ENCODE data around the gene C14orf132.
"Not testable (repeated sequence)": the region's sequence is repeated elsewhere in the genome, so short reads cannot be mapped to it uniquely, and the experiment has no call there.

Gene C14orf132

DNA sequence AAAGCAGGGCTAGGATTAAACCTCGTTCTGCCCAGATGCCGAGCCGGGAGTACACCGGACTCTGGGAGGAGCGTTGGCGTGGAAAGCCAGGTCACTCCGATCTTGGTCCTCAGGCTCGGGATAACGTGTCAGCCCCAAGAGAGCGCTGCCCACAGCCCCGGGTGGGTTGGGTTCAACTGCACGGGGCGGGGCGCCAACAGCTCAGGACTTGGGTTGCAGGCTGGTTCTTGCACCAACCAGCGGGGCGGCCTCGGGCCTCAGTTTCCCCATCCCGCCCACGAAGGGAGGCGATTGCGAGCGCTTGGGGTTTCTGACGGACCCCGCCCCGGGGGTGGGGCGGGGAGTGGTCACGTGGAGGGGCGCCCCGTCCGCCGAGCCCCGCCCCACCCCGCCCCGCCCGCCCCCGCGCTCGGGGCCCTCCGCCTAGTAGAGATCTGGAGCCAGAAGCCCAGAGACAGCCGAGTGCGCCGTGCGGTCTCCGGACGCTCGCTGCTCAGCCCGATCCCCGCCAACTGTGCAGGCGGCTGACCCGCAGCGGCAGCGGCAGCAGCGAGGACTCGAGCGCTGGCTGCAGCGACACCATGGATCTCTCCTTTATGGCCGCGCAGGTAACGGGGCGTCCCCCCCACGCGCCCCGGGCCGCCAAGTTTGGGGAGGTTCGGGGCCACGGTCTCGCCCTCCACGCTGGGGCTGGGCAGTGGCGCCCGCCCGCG lies at the start of gene C14orf132:
TSS of gene C14orf132 (plus strand) at position 443 of the 713 bp plus-strand sequence. CDS start at position 582, 139 bp downstream.
- no peak for DNase-seq

DNA sequence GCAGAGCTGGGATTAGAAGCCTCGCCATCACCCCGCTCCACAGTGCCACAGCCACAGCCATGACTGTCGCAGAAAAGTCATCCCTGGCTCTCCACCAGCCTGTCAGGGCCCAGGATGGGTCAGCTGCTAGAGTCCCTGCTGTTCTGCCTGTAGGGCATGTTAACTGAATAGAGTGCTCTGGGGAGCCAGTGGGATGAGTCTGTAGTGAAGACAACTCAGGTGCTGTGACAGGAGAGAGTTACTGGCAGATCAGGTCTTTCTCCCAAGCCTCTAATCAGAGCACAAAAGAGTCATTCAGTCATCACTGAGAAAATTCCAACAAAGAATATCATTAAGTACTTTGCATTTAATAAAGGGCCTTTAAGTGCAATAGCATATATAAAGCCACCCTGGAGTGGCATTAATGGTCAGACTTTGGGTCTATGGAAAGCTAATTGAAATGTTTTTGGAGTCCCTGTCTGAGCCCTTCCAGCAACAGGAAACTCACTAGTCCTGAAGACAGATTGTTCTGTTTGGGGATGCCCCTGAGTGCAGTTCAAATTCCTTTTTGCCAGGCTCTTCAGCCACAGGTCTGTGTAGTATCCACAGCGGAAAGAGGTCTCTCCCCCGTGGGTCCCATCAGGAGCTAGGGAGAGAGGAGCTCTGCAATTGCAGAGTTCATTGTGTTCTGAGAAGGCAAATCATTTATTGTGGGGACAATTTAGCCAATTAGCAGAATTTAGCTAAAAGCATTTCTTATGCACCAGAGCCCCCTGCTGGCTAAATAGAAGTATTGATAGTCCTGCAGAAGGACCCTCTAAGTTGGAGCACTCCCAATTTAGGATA lies 45.2 kb upstream of the C14orf132 start:
- DNase-seq, result no peak

DNA sequence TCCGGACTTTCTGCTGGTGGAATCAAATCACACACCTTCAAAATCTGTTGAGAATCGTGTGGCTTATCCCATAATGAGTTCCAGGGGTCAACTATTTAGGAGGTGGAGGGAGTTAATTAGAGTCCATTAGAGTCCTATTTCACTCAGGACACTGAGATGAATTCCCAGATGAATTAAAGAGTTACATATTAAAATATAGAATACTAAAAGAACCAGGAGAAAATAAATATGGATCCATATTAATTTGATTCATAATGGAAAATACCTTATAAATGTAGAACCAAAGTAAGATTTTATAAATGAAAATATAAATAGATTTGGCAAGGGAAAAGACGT lies 44.6 kb upstream of the C14orf132 start:
- DNase-seq, result no peak

DNA sequence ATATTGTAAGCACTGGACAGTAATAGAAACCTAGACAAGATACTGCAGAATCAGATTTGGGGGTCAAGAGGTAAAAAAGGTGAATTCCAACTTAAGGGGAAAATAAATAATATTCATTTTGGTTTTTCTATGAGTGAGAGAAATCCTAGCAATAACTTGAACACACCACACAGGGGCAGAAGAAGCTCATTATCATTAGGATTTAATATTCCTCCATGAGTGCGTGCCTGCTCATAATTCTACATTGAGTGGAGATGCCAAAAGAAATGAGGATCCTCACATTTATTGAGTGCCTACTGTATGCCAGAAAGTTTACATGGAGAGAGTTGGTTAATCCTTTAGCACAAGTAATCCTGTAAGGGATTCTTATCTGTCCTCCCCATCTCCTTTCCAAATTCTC lies 40.5 kb upstream of the C14orf132 start:
- no peak for DNase-seq

DNA sequence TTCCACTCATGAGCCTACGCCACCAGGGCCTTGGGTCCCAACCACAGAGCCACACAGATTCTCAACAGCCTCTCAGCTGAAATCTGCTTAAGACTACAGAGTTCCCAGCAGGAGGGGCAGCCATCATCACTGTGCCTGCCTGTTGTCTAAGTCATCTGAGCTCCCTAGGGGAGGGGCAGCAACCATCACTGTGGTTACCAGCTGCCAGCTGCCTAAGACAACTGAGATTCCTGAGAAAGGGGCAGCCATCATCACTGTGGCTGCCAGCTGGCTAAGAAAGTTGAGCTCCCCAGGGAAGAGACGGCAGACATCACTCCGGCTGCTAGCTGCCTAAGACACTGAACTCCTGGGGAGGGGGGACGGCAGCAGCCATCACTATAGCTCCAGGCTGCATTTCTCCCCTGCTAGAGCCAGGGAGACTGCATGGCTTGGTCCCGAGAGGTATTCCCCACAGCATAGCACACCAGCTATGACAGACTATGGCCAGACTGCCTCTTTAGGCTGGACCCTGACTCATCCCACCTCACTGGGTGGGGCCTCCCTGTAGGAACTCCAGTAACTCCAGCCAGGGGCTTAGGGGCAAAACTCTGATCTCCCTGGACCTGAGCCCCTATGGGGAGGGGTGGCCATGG lies 37.2 kb upstream of the C14orf132 start:
- no peak for DNase-seq

DNA sequence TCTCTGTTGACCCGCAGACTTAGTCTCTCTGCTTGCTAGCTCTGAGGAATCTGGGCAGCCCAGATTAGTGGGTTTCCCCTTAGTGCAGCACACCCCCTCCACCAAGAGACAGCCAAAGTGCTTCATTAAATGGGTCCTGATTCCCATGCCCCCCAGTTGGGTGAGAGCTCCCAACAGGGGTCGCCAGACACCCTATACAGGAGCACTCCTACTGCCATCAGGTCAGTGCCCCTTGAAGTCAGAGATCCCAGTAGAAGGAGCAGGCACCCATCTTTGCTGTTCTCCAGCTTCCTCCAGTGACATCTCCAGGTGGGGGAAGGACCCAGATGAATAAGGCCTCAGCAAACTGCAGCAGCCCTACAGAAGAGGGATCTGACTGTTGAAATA lies 36.7 kb upstream of the C14orf132 start:
- DNase-seq, result no peak

DNA sequence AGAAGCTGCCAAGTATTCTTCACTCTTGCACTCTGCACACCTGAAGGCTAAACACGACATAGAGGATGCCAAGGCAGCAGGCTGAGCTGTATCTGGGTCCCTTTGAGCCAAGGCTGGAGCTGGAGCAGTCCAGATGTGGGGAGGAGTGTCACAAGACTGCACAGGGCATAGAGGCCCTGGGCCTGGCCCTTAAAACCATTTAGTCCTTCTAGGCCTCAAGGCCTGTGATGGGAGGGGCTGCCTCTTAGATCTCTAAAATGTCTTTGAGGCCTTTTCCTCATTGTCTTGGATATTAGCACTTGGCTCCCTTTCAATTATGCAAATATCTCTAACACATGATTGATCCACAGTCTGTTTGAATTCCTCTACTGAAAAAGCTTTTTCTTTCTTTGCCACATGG lies 28.0 kb upstream of the C14orf132 start:
- DNase-seq, result no peak

DNA sequence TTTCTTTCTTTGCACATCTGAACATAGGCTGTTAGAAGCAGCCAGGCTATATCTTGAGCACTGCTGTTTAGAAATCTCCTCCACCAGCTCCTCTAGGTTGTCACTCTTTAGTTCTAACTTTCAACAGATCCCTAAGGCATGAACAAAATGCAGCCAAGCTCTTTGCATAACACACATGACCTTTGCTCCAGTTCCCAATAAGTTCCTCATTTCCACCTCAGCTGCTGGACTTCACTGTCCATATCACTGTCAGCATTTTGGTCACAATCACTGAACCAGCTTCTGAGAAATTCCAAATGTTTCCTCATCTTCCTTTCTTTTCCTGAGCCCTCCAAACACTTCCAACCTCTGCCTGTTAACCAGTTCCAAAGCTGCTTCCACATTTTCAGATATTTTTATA lies 27.6 kb upstream of the C14orf132 start:
- no peak for DNase-seq

DNA sequence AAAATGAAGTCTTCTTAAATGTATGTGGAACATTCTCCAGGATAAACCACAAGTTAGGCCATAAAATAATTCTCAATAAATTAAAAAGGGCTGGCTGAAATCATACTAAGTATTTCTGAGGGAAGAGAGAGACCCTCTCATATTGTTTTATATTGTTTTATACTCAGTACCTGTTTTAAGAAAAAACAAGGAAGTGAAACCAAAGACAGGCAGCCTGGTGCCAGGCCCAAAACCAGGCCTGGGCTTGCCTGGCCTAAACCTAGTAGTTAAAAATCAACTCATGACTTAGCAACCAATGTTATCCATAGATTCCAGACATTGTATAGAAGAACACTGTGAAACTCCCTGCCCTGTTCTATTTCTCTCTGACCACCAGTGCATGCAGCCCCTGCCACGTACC lies 26.4 kb upstream of the C14orf132 start:
- not testable (repeated sequence) for DNase-seq

DNA sequence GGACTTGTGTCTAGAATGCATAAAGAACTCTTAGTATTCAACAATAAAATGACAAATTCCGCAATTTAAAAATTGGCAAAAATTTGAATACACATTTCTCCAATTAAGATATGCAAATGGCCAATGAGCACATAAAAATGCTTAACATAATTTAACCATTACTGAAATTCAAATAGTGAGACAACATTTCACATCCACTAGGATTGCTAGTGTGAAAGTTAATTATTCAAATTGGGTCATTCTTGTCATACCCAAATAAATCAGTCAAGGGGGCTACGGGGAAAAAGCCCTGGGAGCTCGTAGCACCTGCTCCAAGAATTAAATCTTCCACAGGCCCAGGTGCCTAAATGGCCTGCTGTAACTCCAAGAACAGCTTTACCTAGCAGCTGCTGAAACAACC lies 25.0 kb upstream of the C14orf132 start:
- DNase-seq, result no peak

DNA sequence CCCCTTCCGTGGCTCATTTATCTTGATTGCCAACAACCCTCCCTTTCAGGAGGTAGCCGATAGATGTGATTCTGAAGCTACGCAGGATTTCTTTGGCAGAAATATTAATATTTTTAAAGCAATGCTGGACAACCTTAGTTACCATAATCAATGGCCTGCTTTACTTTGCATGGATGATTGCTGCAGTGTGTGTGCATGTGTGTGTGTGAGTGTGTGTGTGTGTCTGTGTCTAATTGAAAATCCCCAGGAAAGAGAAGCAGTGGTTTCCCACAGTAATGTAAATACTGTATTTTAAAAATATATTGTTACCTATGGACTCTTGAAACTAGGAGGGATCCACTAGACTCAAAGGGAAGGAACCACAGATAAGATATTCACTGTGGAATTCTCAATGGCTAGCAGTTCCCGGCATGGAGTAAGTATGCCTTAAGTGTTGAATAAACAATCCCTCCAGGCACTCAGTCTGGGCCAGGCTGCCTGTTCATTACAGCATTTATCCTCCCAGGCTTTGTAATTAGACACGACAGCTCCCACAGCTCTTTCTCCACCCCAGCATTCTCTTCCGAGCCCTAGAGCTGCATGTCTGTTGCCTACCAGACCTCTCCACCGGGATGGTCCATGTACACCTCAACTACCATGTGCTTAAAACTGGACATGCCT lies 22.5 kb upstream of the C14orf132 start:
- peak; percentile 40 for DNase-seq

DNA sequence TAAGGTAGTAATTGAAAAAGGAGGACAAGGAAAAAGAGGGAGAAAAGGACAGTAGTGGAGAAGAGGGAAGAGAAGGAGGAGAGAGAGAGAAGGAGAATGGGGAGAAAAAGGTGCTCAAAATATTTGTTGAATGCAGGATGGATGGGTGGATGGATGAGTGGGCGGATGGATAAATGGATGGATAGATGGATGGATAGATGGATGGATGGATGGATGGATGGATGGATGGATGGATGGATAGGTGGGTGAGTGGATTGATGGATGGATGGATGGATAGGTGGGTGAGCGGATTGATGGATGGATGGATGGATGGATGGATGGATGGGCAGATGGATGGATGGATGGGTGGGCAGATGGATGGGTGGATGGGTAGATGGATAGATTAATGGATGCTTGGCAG lies 21.3 kb upstream of the C14orf132 start:
- DNase-seq, result no peak

DNA sequence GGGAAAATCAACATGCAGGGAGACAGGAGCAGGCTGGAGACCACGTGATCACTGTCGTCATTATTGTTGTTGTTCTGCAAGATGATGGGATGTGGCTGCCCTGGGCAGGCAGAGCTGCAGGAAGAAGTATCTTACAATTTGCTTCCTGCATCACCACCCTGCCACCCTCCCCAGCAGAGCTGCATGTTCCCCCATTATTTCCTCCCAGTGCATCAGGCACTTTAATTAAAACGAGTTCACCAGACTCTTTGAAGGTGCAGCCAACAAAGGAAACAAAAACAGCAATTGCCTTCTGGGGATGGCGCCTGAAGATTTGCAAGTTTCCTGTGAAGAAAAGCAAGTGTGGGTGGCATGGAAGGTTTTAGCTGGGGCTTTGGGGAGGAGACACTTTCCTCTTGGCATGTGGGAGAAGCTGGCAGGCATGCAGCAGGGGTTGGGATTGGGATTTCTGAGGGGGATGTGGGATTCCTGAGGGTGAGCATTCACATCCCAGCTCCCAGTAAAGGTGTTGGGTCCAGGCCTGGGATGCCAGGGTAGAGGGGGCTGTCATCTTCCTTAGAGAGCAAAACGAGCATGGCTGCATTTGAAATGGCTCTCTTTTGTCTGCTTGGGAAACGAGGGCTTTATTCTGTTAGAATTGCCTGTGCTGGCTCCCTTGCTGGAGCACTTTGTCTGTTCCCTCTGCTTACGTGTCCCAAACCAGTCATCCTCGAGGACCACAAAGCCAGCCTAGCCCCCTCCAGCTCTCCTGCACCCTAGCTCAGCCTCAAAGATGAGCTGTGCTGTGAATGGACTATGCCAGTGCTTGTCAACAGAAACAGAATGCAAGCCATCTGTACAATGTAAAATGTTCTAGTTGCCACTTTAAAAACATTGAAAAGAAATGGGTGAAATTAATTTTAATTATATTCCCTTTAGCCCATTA lies 11.5 kb upstream of the C14orf132 start:
- no peak for DNase-seq

DNA sequence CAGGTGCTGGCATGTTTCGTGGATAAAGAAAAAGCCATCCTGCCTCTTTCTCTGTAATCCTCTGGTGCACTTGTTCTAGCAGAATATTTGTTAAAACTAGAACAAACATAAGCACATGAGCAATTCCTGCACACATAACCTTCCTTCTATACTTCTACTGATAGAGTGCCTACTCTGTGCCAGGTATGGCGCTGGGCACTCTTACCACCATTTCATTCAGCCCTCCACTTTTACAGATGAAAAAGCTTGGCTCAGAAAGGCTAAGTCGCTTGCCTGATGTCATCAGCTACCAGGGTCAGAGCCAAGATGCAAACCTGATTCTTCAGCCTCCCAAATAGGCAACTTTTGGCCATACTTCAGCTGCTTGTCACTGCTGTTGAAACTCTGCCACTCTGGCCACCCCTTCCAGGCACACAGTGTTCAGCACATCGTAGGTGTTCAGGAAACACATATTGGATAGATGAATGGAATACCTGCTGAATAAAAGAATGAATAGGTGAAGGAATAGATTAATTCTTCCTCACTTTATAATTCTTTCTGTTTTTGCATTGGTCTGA lies 10.0 kb upstream of the C14orf132 start:
- DNase-seq, result no peak

DNA sequence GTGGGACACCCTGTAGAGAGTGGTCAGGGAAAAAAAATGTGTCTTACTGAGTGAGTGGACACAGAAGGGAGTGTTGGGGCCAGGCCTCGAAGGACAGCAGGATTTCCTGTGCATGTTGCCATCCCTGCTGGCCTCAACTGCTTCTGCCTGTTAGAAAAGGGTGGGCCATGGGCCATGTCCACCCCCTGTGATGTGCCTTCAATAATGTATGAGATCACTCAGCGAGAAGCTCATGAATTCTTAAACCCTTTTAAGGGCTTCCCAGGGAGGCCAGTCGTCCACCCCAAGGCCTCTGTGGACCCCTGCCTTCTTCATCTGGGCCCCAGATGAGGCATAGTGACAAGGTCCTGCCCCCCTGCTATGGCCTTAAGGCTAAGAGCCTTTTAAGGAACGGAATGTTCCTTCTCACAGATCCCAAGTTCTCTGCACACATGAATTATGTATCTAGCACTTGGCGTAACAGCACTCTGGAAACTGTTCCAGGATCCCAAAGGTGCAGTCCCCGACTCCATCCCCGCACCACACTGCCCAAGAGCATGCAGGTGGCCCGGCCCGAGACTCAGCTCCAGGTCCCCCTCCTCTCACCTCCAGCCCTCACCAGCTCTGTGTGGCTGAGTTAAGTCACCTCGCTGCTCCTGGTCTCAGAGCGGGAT lies 8.9 kb upstream of the C14orf132 start:
- no peak for DNase-seq

DNA sequence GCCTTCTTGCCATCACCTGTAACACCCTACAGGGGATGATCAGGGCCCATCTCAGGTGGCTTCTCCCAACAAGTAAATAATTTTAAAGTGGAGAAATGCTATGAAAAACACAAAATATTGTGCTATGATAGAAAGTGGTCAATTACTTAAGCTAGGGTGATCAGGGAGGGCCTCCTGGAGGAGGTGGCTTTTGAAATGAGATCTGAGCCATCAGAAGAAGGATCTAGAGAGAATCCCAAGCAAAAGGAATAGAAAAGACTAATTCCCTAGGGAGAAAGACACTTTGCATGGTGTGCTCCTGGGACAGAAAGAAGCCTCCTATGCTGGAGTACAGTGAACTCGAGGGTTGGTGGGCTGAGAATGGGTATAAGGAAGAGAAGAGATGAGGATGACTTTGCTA lies 7.5 kb upstream of the C14orf132 start:
- DNase-seq, result no peak

DNA sequence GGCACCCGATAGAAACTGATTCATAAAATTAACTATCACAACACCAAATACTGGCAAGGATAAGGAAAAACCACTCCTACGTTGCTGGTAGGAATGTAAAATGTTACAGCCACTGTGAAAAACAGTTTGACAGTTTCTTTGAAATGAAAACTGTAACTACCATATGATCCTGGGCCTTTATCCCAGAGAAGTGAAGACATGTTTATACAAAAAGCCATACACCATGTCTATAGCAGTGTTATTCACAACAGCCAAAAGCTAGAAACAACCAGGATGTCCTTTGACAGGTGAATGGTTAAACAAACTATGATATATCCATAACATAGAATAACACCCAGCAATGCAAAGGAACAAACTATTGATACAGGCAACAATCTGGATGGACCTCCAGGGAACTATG lies 3.7 kb upstream of the C14orf132 start:
- DNase-seq, result no peak

DNA sequence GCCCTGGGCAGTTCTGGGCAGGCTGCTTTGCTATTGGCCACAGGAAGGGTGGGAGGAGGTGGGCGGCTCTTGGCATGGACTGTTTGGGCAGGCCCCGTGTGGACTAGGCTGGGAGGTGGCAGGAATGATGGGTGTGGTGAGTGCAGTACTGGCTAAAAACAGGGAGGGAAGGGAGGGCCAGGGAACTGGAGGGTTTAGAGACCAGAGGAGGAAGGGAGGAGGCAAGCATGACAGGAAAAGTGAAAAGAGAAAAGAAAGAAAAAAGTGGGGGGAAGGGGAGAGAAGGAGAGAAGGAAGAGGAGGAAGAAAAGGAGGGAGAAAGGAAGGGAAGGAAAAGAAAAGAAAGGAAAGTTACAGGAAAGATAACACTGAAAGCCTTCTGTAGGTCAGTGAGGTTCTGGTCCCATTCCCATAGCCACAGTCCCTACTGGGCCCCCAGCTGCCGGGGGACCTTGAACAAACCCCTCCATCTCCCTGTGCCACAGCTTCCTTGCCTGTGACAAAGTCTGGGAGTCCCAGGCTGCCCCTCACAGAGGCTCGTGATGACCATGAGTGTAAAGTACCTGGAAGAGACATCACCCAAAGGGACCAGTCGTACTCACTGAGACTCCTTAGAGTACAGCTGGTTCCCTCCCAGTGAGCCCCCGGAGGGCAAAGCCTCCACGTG lies 1.1 kb upstream of the C14orf132 start:
- DNase-seq, result no peak

DNA sequence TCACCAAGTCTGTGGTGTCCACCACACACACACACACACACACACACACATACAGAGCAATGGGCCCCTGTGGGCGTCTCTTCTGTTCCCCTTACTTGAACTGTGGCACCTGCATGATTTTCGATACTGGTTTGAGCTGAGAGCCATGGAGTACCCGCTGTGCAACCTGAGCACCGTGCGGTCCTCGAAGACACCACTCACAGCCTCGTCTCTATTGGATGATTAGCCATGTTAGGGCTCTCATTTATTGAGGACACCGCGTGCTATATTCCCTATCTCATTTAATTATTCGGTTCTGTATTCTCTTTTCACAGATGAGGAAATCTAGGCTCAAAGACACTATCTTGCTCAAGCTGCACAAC lies 623 bp upstream of the C14orf132 start:
- no peak for DNase-seq

DNA sequence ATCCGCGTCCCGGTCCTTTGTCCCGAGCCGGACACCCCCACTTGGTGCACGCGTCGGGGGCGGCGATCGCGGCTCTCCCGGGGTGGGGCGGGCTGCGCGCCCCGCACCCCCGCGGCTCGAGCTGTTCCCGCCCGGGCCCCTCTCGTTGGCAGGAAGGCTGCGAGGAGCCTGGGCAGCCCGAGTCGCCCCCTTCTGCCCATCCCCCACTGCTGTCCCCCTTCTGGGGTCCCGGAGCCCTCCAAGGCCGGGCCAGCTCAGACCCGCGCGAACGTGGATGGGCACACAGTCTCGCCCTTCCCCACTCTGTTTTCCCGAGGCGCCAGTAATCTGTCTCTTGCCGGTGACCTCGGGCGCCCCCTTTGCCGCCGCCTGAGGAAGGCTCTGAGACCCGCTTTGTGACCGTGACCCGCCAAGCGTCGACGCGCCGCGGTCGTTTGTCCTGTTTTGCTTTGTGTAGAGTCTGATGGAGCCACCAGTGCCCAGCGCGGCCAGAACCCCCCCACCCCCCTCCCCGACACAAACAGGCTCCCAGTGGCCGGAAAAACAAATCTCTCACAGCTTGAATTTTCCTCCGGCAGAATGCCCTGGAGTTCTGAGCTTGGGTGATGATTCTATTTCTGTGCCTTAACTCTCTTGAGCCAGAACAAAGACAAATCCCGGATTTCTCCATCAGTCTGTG lies 610 bp downstream of the C14orf132 start:
- DNase-seq, result no peak

All from NCI-H2081 treated with DMSO at 0.1 percent for 48 hours (cell line).